ENCODE results near the gene INSIG1.

Gene INSIG1

DNA sequence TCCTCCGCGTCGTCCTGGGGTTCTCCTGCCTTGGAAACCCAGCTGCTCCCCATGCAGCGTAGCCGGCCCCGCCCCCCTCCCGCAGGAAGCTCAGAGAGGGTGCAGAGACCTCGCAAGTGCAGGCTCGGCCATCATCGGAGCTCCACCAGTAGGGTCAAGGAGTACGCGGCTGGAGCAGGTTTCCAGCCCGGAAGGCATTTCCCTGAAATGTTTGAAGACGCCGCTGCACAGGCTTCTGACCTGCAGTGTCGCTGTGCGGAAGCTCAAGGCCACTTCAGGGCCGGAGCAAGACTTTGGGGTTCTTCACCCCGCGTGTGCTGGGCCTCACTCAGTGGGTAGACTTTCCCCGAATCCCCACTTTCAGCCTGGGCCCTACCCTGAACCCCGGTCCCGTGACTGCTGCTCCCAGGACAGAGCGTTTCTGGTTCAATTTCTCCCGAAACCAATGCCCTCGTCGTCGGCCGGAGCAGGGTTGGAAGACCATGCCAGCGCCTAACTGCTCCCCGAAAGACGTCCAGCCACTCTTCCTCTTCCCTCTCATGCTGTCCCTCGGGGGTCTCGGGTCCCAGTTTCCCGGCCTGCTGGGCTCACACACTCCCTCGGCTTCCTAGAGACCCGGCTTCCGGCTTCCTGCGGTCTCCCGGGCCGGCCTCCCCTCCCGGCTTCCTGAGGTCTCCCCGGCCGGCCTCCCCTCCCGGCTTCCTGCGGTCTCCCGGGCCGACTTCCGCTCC is 52.1 kb downstream of the INSIG1 start:
- no peak for DNase-seq (ENCODE audit: low read depth)

DNA sequence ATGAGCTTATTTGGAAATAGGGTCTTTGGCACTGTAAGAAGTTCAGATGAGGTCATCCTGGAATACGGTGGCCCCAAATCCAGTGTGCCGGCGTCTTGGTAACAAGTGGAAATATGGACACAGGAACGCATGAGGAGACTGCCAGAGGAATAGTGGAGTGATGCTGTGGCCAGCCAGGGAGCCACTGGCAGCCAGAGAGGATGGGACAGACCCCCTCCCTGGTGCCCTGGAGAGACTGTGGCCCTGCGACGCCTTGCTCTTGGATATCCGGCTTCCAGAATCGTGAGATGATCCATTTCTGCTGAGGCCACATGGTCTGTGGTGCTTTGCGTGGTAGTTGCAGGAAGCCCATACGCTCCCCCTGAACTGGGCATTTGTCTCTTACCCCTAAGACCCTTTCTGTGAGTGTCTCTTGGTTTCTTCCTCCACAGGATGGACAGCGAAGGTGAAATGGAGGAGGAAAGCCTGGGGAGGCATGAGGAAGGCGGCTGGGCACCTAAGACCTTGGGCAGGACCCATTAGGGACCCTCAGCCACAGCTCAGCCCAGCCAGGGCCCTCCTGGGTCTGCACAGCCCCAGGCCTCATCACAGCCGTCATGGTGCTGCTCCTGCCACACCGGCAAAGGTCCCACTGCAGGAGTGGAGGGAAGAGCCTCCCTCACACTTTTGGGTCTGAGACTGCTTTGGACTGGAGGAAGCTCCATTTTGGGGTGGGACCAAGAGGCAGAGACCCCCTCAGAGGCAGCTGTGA is 53.6 kb downstream of the INSIG1 start:
- no peak for DNase-seq (ENCODE audit: low read depth)

DNA sequence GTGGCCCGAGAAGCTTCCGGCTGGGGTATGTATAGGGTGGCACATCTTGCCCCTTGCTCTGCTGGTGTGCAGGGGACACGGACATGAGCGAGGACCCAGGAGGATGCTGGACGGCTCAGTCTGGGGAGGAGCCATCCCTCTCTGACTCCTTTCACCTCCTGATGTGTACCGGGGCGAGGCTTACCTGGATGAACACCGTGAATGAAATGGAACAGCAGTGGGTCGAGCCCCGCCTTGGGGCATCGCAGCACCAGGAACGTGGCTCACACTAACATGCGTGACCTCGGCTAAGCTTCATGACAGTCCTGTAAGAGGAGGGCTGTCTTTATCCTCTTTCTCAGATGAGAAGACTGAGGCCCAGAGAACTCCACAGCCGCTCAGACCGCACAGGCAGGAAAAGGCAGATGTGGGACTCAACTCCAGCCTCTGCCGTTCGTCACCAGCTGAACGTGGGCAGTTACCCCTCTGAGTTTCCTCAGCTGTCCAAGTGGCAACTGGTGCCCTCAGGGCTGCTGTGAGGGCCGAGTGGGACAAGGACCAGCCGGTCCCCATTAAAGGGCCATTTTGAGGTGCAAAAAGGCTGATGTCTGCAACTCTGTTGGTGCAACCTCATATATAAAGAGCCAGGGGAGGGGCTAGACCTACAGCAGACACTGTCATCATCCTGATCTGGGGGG is 54.5 kb downstream of the INSIG1 start:
- no peak for DNase-seq (ENCODE audit: low read depth)

DNA sequence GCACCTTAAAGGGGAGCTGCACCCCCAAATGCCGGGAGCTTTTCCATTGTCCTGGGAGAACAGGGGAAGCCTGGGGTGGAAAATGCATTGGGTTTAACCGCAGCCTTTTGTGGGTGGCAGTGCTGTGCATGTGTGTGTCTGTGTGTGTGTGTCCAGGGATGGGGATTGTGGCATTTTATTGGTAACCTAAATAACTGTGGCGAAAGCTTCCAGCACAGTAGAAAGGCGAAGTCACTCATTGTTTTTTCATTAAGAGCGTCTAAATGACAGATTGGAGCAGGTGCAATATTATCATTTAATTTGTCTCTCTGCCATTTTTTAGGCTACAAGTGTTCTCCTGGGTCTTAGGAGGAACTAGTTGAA is 55.1 kb downstream of the INSIG1 start:
- no peak for DNase-seq (ENCODE audit: low read depth)

DNA sequence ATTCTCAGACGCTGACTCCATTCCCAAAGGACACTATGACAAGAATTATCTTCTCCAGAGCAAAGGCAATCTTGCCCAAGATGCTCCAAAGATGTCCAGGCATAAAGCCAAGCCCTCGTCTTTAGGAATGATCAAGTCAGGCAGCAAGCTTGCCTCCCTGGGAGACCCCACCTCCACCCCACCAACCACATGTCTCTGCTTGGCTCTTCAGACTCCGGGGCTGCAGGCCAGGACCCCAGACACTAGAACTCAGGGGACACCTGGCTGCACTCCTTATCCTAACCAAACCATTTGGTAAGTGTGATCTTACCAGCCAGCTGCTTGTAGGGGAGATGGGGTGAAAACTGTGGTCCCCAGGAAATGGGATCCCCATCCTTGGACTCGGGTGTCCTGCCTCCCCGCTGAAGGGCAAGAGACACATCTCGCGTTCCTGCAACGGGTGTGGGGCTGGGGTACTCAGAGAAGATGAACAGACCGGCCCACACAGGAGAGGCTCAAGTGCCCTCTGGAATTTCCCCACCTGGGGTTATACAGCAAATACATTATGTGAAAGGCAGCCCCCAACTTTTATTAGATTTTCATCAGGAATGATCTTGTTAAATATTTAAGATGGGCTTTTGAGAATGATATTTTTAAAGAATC is 55.7 kb downstream of the INSIG1 start:
- DNase-seq (ENCODE audit: low read depth) = no peak

DNA sequence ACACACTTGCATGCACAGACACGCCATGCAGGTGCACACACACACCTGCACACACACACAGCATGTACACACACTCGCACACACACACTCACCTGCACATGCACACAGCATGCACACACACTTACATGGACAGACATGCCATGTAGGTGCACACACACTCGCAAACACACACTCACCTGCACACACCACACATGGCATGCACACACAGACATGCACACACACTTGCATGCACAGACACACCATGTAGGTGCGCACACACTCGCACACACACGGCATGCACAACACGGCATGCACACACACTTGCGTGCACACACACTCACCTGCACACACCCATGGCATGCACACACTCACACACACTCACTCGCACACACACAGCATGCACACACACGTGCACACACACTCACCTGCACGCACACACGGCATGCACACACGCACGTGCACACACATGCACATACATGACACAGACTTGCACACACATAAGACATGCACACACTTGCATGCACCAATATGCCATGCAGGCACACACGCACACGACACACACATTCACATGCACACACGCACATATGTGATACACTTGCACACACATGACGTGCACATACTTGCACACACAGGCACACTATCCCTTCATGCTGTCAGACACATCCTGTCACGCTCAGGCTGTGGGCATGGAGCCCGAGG is 56.8 kb downstream of the INSIG1 start:
- no peak for DNase-seq (ENCODE audit: low read depth)

DNA sequence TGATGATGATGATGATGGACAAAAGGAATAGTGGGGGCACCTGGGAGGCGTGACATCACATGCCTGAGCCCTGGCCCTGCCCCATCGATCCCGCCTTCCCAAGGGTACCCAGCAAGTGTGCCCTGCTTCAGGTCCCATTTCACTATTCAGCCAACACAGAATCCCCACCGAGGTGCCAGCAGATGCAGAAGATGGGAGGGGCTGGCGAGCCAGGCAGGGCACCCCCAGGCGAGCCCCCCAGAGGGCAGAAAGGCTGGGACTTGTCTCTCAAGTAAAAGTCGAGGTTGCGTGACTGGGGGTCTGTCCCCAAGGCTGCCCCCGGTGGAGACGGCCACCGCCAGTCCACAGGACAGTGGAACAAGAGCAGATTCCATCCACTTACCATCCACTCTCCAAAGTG is 57.5 kb downstream of the INSIG1 start:
- no peak for DNase-seq (ENCODE audit: low read depth)

DNA sequence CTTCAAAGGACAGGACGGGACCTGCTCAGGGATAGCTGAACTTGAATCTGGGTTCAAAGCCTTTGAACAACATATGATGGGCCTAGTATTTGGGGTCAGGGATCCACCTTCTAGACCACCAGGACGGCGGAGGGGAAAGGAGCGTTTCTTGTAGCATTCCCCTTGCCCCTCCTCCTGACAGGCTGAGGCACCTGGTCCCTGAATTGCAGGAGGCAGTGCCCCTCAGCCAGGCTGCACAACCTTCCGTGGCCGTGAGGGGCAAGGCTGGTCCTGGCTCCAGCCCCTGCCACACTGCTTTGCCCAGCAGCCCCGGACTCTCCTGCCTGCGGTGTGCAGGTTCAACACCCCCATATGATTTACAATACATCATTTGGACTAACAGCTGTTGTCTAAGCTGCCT is 58.1 kb downstream of the INSIG1 start:
- DNase-seq (ENCODE audit: low read depth) = no peak

DNA sequence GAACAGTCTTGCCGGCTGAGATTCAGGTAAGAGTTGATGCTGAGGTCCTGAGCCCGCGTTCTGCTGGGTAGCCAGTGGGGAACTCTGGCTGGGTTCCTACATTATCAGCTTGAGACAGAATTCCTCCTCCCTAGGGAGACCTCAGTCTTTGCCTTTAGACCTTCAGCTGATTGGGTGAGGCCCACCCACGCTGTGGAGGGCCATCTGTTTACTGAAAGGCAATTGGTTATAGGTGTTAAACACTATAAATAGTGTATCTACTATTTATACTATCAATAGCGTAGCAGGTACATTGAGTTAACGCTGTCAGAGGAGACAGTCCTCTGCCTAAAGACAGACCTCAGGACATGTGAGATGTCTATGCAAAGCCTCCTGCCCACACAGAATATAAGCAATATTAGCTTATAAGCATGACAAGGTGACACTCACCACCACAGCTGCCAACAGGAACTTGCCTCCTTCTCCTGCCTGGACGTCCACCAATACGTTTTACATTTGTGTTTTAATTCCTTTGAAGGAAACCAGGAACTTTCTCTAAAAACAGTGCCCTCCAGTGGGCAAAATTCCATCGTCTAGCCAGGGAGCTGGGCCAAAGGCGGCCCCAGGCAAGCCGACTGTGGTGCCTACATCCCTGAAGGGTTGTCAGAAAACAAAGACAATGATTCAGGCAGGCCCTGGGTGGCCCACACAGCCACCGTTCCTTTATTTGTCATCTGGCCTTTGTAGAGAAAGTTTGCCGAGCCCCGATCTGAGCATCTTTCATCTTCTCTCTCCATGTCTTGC is 58.8 kb downstream of the INSIG1 start:
- peak; percentile 21 for DNase-seq (ENCODE audit: low read depth)

DNA sequence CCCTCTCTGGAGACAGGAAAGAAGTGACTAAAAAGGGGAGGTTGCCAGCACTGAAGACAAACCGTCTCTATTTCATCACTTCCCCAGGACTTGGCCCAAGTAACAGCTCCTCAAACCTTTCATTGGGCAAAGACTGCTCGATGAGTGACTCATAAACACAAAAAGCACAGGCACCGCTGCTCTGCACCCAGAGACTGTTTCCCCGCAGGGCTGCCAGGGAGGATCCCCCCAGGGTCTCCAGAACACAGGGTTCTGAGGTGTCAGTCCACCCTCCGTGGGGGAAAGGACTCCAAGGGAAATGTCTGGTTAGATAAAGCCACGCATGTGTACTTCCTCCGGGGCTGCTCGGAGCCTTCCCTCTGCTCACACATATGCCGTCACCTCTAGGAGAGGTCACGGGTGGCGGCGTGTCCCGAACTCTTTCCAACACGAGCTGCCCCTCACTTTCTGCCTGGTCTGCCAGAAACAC is 59.9 kb downstream of the INSIG1 start:
- DNase-seq (ENCODE audit: low read depth) = peak; percentile 45

DNA sequence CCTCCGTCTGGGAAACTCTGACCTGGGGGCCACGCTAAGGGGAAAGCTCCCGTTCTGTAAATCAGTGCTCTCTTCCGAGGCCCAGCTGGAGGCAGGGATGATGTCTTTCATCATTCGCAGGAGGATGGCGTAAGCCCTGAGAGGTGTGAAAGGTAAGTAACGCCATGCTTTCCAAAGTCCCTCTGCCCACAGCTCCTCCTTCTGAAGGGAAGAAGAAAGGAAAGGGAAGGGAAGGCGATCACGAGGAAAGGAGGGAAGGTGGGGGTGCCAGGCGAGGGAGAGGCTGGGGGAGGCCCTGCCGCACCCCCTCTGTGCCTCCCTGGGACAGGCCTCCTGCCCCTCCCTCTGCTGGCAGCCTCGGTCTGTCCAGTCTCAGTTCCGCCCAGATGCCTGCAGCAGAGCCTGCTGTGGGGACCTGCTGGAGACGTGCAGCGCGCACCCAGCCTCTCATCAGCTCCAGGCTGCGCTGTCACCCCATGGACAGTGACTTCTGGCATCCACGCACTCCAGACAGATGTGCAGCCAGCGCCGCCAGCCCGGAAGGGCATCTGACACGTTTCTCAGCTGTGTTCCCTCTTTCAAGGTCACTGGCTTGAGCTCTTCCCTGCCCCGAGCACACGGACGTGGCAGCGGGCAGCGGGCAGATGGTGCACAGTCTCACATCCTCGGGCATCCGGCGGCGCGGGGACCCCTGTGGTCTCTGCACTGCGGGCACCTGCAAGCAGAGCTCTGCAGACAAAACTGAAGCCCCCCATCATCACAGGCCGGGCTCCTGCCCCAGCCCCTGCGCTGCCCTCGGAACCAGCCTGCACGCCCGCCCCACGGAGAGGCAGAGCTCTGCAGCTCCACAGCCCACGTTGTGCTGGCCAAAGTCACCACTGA is 60.6 kb downstream of the INSIG1 start:
- no peak for DNase-seq (ENCODE audit: low read depth)

DNA sequence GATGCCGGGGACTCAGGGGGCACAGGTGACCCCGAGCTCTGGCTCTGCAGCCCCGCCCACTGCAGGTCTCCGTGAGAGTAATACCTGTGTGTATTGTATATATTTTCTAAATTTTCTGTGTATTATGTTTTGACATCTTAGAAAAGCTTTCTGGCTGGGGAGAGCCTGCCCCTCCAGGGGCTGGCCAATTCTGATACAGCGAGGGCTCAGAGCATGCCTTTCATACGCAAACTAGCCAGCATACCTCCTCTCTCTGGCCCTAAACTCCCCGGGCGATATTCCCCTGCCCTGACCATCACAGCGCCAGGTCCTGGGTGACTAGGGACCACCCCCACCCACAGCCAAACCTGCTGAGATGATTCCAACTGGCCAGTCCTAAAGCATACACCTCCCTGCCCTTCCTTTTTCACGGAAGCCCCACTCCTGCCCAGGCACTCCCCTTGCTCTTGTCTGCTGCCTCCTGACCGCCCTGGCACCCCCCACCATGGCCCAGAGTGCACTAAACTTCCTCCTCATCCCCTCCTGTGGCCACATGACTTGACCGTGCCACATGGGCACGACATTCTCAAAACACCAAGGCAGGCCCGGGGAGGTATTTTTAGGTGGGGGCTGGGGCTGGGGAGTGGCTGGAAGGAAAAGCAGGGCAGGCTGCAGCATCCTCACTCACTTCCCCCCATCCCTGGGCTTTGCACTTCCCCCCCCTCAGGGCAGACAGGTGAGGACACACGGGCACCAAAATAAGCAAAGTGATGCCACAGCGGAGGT is 61.5 kb downstream of the INSIG1 start:
- DNase-seq (ENCODE audit: low read depth) = no peak
